Measurements from ENCODE around the gene KCNK3. TPM values are rescaled to one million over a fixed set of nuclear protein-coding genes. Genes with fewer than 3 reads are reported as not detected.

KCNK3 gene
- total RNA-seq, 4 donors from 2014 or later = 1.6 to 7.7 (median 3.5) TPM

- no peak for TF ChIP-seq CTCF (IDR thresholded peaks at IDR 0.05)
- DNase-seq (ENCODE audit: low spot score) (no peak), ATAC-seq (ENCODE audit: low FRiP score) (no peak)
Observed at GRCh38 chr2:26672112-26672817, 20.3 kb upstream of the KCNK3 start.

- TF ChIP-seq CTCF (IDR thresholded peaks at IDR 0.05) = no peak
- DNase-seq (ENCODE audit: low spot score) = no peak
- ATAC-seq (ENCODE audit: low FRiP score) = no peak
Observed at GRCh38 chr2:26672818-26673393, 19.6 kb upstream of the KCNK3 start.

GRCh38 chr2:26674002-26674751 lies 18.3 kb upstream of the KCNK3 start:
- TF ChIP-seq CTCF (IDR thresholded peaks at IDR 0.05) = no peak
- DNase-seq (ENCODE audit: low spot score) (no peak), ATAC-seq (ENCODE audit: low FRiP score) (no peak)

- TF ChIP-seq CTCF (IDR thresholded peaks at IDR 0.05) = no peak
- ATAC-seq (ENCODE audit: low FRiP score) (no peak), DNase-seq (ENCODE audit: low spot score) (no peak)
Observed at GRCh38 chr2:26674771-26675170, 17.8 kb upstream of the KCNK3 start.

GRCh38 chr2:26675651-26676255 lies 16.8 kb upstream of the KCNK3 start:
- ATAC-seq (ENCODE audit: low FRiP score) (no peak), DNase-seq (ENCODE audit: low spot score) (no peak)
- no peak for TF ChIP-seq CTCF (IDR thresholded peaks at IDR 0.05)

- no peak for DNase-seq (ENCODE audit: low spot score)
- ATAC-seq (ENCODE audit: low FRiP score) = no peak
Observed at GRCh38 chr2:26678035-26678434, 14.5 kb upstream of the KCNK3 start.

More at GRCh38 chr2:26678035-26678434, 14.5 kb upstream of the KCNK3 start:
- TF ChIP-seq CTCF (IDR thresholded peaks at IDR 0.05) = no peak

All from omental fat pad (tissue), 4 donors.